ENCODE measurements around the gene DLX6. TPM values are rescaled to one million over a fixed set of nuclear protein-coding genes. Genes with fewer than 3 reads are reported as not detected.

Gene DLX6
- total RNA-seq, 1 donor from 2014 or later = 0.38 TPM

GRCh38 chr7:97012365-97013133, 7.2 kb downstream of the DLX6 start:
- Mint-ChIP-seq H3K27me3 (peaks cover 99% of the 10 kb centered on the region), H3K4me1 (ENCODE audit: low read depth) (peaks cover 4% of the 10 kb centered on the region), H3K9me3 (ENCODE audit: low read depth) (no peaks in the 10 kb centered on the region), H3K36me3 (ENCODE audit: insufficient read depth) (no peaks in the 10 kb centered on the region), H3K4me3 (ENCODE audit: low read depth) (no peak overlapping the region), H3K27ac (no peak overlapping the region)
- no peak for DNase-seq (ENCODE audit: low spot score, unreplicated experiment)
- TF ChIP-seq CTCF (IDR thresholded peaks at IDR 0.05; ENCODE audit: unreplicated experiment) = no peak

- no peak overlapping the region for H3K4me3 Mint-ChIP-seq (ENCODE audit: low read depth)
- no peak for TF ChIP-seq CTCF (IDR thresholded peaks at IDR 0.05; ENCODE audit: unreplicated experiment)
- H3K36me3 Mint-ChIP-seq (ENCODE audit: insufficient read depth) = no peaks in the 10 kb centered on the region
- H3K27ac Mint-ChIP-seq = no peak overlapping the region
- DNase-seq (ENCODE audit: low spot score, unreplicated experiment) = no peak
- peaks cover 4% of the 10 kb centered on the region for H3K4me1 Mint-ChIP-seq (ENCODE audit: low read depth)
- H3K27me3 Mint-ChIP-seq = peaks cover 99% of the 10 kb centered on the region
- H3K9me3 Mint-ChIP-seq (ENCODE audit: low read depth) = no peaks in the 10 kb centered on the region
These were observed 7.9 kb downstream of the DLX6 start for GRCh38 chr7:97013134-97013844.

GRCh38 chr7:97013845-97014134, 8.4 kb downstream of the DLX6 start:
- no peak for TF ChIP-seq CTCF (IDR thresholded peaks at IDR 0.05; ENCODE audit: unreplicated experiment)
- H3K36me3 Mint-ChIP-seq (ENCODE audit: insufficient read depth) = no peaks in the 10 kb centered on the region
- peaks cover 4% of the 10 kb centered on the region for H3K4me1 Mint-ChIP-seq (ENCODE audit: low read depth)
- peaks cover 99% of the 10 kb centered on the region for H3K27me3 Mint-ChIP-seq
- no peak for DNase-seq (ENCODE audit: low spot score, unreplicated experiment)
- H3K27ac Mint-ChIP-seq = no peak overlapping the region
- H3K4me3 Mint-ChIP-seq (ENCODE audit: low read depth) = no peak overlapping the region
- H3K9me3 Mint-ChIP-seq (ENCODE audit: low read depth) = no peaks in the 10 kb centered on the region

GRCh38 chr7:97014145-97014750, 8.9 kb downstream of the DLX6 start:
- H3K4me3 Mint-ChIP-seq (ENCODE audit: low read depth) = no peak overlapping the region
- H3K27me3 Mint-ChIP-seq = peaks cover 99% of the 10 kb centered on the region
- no peak for TF ChIP-seq CTCF (IDR thresholded peaks at IDR 0.05; ENCODE audit: unreplicated experiment)
- DNase-seq (ENCODE audit: low spot score, unreplicated experiment) = no peak
- no peaks in the 10 kb centered on the region for H3K36me3 Mint-ChIP-seq (ENCODE audit: insufficient read depth)
- H3K9me3 Mint-ChIP-seq (ENCODE audit: low read depth) = no peaks in the 10 kb centered on the region
- H3K27ac Mint-ChIP-seq = no peak overlapping the region
- H3K4me1 Mint-ChIP-seq (ENCODE audit: low read depth) = peaks cover 4% of the 10 kb centered on the region

- DNase-seq (ENCODE audit: low spot score, unreplicated experiment) = no peak
- Mint-ChIP-seq H3K27me3 (peaks cover 99% of the 10 kb centered on the region), H3K9me3 (ENCODE audit: low read depth) (no peaks in the 10 kb centered on the region), H3K36me3 (ENCODE audit: insufficient read depth) (no peaks in the 10 kb centered on the region), H3K4me1 (ENCODE audit: low read depth) (peaks cover 4% of the 10 kb centered on the region), H3K4me3 (ENCODE audit: low read depth) (no peak overlapping the region), H3K27ac (no peak overlapping the region)
- no peak for TF ChIP-seq CTCF (IDR thresholded peaks at IDR 0.05; ENCODE audit: unreplicated experiment)
These were observed 9.9 kb downstream of the DLX6 start for GRCh38 chr7:97015279-97015678.

Measured in progenitor cell of endocrine pancreas (in vitro differentiated cells).